ENCODE measurements around the gene PANX2.
"Not testable (repeated sequence)": the region's sequence is repeated elsewhere in the genome, so short reads cannot be mapped to it uniquely, and the experiment has no call there.

The PANX2 gene

GRCh38 chr22:50131894-50132293 lies 38.6 kb upstream of the PANX2 start:
- Histone ChIP-seq H3K27ac (no peak overlapping the region), H3K9me3 (no peaks in the 10 kb centered on the region), H3K36me3 (no peaks in the 10 kb centered on the region), H3K27me3 (no peaks in the 10 kb centered on the region), H3K4me3 (ENCODE audit: low read depth in 1 of 2, low read length in 1 of 2) (no peak overlapping the region), H3K4me1 (ENCODE audit: control insufficient read depth in 1 of 2, insufficient read depth in 1 of 2, low read depth in 1 of 2, low read length in 1 of 2) (no peaks in the 10 kb centered on the region)
- no peak for TF ChIP-seq CTCF (IDR thresholded peaks at IDR 0.05)

DNA sequence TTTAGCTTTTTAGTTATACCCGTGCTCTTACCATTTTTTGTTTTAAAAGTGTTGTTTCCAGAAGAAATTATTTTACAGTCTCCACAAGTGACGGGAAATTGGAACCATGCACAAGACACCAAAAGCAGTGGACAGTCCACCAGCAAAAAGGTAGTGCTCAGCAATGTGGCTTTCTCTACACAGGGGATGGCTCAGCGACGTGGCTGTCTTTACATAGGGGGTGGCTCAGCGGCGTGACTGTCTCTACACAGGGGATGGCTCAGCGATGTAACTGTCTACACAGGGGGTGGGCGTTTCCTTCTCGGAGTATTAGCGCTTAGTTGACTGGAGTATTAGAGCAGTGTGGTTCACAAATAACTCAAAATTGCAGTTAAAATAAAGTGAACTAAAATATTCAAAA lies 36.0 kb upstream of the PANX2 start:
- Histone ChIP-seq H3K27ac (no peak overlapping the region), H3K9me3 (no peaks in the 10 kb centered on the region), H3K4me1 (ENCODE audit: control insufficient read depth in 1 of 2, insufficient read depth in 1 of 2, low read depth in 1 of 2, low read length in 1 of 2) (no peaks in the 10 kb centered on the region), H3K27me3 (no peaks in the 10 kb centered on the region), H3K36me3 (no peaks in the 10 kb centered on the region), H3K4me3 (ENCODE audit: low read depth in 1 of 2, low read length in 1 of 2) (no peak overlapping the region)
- TF ChIP-seq CTCF (IDR thresholded peaks at IDR 0.05), result no peak

GRCh38 chr22:50136581-50137015 lies 33.9 kb upstream of the PANX2 start:
- Histone ChIP-seq H3K4me3 (ENCODE audit: low read depth in 1 of 2, low read length in 1 of 2) (no peak overlapping the region), H3K36me3 (no peaks in the 10 kb centered on the region), H3K27ac (no peak overlapping the region), H3K9me3 (no peaks in the 10 kb centered on the region), H3K4me1 (ENCODE audit: control insufficient read depth in 1 of 2, insufficient read depth in 1 of 2, low read depth in 1 of 2, low read length in 1 of 2) (no peaks in the 10 kb centered on the region), H3K27me3 (no peaks in the 10 kb centered on the region)
- no peak for TF ChIP-seq CTCF (IDR thresholded peaks at IDR 0.05)

- H3K4me1 ChIP-seq (ENCODE audit: control insufficient read depth in 1 of 2, insufficient read depth in 1 of 2, low read depth in 1 of 2, low read length in 1 of 2); H3K4me3 ChIP-seq (ENCODE audit: low read depth in 1 of 2, low read length in 1 of 2); H3K27ac ChIP-seq; H3K9me3 ChIP-seq; H3K27me3 ChIP-seq; H3K36me3 ChIP-seq: not testable (repeated sequence)
Measured at GRCh38 chr22:50137277-50137676, 33.3 kb upstream of the PANX2 start.

- TF ChIP-seq CTCF (IDR thresholded peaks at IDR 0.05), result no peak
- H3K9me3 ChIP-seq, result no peaks in the 10 kb centered on the region
- H3K27ac ChIP-seq, result no peak overlapping the region
- no peaks in the 10 kb centered on the region for H3K36me3 ChIP-seq
- H3K4me3 ChIP-seq (ENCODE audit: low read depth in 1 of 2, low read length in 1 of 2), result no peak overlapping the region
- no peaks in the 10 kb centered on the region for H3K27me3 ChIP-seq
- peaks cover 3 to 5% of the 10 kb centered on the region in 2 experiments for H3K4me1 ChIP-seq (ENCODE audit: control insufficient read depth in 1 of 2, insufficient read depth in 1 of 2, low read depth in 1 of 2, low read length in 1 of 2)
Measured at GRCh38 chr22:50138041-50138440, 32.5 kb upstream of the PANX2 start.

DNA sequence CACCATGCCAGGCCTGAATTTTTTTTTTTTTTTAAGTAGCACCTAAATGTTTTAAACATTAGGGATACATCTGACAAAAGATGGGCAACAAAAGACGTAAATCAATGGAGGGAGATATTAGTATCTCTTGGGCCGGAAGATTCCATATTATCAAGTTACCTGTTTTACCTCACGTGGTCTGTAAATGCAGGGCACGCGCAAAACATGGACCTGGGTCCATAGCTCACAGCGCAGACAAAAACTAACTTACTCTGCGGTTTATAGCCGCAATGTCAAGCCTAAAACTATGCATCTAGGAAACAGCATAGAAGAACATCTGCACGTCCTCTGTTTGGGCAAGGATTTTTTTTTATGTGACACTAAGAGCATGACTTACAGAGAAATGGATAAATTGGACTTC lies 31.5 kb upstream of the PANX2 start:
- TF ChIP-seq CTCF (IDR thresholded peaks at IDR 0.05), result no peak
- no peaks in the 10 kb centered on the region for H3K27me3 ChIP-seq
- no peak overlapping the region for H3K27ac ChIP-seq
- peaks cover 11 to 14% of the 10 kb centered on the region in 2 experiments for H3K4me1 ChIP-seq (ENCODE audit: control insufficient read depth in 1 of 2, insufficient read depth in 1 of 2, low read depth in 1 of 2, low read length in 1 of 2)
- H3K36me3 ChIP-seq, result no peaks in the 10 kb centered on the region
- no peaks in the 10 kb centered on the region for H3K9me3 ChIP-seq
- no peak overlapping the region for H3K4me3 ChIP-seq (ENCODE audit: low read depth in 1 of 2, low read length in 1 of 2)
